Left kidney (tissue), 2 donors: ENCODE results near the gene COX4I1. TPM values are rescaled to one million over a fixed set of nuclear protein-coding genes. Genes with fewer than 3 reads are reported as not detected.

ENCODE experiments used
- DNase-seq: peaks from one replicate; pipeline ENCODE4 v3.0.0-alpha.2; 2013
- polyA plus RNA-seq: library from polyadenylated mRNA; unstranded; fragments of 120-200 nt; gene quantifications from one replicate; pipeline ENCODE4 v1.2.1, GENCODE V29; 2013; ENCODE audit not compliant: insufficient read length

Gene COX4I1
- polyA plus RNA-seq, 1 donor: 303 TPM

DNA sequence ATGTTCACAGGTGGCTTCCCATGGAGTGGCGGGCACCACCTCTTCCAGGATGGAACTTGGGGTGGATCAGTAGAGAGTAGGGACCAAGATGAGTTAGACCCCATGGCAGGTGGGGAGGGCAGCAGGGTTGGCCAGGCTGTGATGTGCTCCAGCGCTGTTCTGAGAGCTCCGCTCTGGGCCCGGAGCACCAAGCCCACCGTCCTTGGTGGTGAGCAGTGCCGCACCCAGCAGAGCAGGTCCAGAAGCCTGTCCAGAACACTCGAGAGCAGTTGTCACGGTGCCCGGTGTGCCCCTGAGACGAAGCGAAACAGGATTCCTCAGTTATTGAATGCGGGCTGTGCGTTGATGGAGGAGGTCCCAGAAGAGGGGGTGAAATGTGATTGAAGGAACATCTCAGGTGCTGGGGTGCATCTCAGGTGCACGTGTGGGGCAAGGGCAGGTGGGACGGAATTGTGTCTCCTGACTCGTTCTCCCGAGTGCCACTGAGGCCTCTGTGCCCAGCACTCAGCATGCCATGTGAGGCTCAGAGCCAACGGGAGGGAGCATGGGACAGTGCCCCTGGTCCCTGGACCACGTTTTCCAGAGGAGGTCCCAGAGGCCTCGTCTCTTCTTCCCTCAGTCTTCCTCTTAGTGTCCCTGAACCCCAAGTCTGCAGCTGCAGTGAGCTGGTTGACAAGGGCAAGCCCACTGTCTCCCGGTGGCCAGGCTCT lies 39.5 kb downstream of the COX4I1 start:
- no peak for DNase-seq

DNA sequence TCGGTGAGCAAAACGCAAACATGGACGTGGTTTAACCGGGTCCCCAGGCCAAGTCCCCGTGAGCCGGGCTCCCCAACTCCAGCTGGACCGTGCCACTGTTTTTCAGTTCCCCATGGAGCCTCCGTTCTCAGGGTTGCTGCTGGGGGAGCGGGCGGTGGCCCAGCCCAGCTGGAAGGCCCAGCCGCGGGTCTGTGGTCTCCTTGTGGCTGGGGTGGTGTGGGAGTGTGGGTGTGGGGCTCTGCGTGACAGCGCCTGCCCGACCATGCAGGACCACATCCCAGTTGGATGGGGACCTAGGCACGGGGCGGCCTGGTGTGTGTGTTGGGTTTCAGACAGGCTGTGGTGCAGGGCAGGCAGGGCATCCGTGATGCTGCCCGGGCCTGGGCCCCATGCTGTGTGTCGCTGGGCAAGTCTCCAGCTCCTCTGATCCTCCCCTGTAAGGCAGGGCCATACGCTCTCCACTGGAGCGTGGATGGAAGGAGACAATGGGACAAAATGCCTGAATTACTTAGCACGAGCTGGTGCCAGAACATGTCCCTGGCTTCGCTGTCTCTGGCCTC lies 40.3 kb downstream of the COX4I1 start:
- DNase-seq: no peak

DNA sequence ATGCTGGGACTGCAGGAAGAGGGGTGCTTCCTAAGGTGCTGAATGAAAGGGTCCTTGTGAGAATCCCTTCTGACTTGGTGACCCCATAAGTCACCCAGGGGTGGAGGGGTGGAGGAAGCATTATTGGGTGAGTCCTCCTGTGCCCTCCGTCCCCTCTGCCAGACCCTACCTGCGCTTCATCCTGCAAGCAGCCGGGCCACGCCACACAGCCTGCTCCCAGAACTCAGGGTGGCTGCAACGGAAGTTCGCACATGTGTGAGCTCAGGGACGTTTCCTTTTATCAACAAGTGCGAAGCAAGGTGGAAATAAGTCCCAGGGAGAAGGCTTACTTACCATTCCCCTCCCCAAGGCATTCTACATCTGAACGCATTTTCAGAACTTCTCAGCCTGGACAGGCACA lies 40.9 kb downstream of the COX4I1 start:
- DNase-seq: no peak

DNA sequence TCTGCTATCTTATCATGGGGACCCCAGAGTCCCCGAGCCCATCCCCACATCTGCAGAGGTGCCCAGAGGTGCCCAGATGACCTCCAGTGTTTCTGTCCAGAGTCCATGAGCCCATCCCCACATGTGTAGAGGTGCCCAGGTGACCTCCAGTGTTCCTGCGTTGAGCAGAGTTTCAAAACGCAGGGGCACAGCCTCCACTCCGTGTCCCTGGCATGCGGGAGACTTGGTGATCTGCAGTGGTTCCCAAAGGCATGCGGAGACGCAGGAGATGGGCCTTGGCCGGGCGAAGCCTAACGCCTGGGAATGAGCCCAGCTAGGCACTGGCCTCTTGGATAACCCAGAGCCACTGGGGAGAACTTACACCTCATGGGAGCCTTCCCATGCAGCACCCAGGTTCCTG lies 41.3 kb downstream of the COX4I1 start:
- no peak for DNase-seq

DNA sequence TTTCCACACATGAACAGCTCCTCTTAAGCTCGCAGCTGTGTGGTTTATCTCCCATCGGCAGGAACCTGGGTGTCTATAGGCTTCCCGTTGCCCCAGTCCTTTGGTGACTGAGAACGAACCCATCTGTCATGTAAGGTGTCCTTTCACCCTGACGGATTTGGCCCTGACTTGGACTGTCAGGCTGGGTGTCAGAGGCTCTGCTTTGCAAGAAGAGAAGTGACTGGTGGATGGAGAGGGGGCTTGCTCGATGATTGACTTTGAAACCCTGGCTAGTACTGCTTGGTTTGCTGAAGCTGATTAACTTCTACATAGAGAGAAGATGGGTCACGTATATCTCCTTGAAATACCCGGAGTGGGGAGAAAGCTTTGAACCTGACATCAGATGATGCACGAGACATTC lies 42.9 kb downstream of the COX4I1 start:
- no peak for DNase-seq

DNA sequence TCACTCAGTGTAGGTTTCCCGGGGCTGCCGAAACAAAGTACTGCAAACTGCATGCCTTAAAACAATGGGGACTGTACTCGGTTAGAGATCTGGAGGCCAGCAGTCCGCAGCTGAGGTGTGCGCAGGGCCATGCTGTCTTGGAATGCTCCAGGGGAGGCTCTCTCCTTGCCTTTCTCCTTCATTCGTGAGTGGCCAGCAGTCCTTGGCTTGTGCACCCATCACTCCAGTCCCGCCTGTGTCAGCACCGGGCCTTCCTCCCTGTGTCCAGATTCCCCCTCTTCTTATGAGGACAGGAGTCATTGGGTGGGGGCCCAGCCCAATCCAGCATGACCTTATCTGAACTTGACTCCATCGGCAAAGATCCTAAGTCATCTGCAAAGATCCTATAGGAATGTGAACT lies 43.4 kb downstream of the COX4I1 start:
- no peak for DNase-seq

DNA sequence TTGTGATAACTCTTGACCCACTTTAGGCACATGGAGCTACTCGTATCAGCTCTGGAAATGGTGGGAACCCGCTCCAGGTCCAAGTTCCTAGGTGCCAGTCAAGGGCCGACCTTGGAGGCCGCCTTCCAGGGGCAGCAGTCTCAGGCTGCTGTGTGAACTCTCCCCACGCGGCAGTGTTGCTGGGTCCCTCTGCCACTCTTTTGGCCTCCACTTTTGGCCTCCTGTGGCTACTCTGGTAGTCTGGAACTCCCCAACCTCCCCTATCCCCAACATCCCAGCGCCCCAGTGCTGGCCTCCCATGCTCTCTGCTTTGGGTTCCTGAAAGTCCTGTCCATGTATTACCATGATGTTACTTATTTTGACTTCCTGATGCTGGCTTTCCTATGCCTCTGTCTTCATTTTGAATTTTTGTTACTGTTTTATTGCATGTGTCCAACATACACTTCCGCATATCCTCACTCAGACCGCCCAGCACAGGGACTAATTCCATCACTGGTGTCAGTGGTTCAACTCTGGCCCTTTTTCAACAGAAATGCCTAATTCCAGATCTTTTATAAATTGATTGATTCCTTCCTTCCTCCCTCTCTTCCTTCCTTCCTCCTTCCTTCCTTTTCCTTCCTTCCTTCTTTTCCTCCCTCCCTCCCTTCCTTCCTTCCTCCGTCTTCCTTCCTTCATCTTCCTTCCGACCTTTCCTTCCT lies 44.1 kb downstream of the COX4I1 start:
- DNase-seq: no peak

DNA sequence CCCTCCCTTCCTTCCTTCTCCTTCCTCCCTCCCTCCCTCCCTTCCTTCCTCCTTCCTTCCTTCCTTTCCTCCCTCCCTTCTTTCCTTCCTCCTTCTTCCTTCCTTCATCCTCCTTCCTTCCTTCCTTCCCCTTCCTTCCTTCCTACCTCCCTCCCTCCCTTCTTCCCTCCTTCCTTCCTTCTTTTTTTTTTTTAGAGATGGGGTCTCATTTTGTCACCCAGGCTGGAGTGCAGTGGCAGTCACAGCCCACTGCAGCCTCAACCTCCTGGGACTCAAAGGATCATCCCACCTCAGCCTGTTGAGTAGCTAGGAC lies 44.6 kb downstream of the COX4I1 start:
- DNase-seq: no peak

DNA sequence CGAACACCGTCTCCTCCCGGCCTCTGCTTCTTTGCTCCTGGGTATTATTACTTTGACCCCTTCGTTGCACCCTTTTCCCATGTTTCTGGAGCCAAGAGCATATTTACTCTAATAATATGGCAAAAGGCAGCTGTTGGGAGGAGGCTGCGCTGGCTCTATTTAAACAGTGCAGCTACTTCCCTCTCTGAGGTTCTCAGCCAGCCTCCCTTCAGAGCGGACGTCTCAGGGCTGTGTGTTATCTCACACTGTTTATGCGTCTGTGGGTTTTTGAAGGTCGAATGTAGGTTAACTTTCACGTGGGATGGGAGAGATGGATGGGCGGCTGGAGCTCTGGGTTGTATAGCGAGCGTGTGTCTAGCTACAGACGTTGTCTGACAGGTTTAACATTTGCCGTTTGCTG lies 45.3 kb downstream of the COX4I1 start:
- no peak for DNase-seq

DNA sequence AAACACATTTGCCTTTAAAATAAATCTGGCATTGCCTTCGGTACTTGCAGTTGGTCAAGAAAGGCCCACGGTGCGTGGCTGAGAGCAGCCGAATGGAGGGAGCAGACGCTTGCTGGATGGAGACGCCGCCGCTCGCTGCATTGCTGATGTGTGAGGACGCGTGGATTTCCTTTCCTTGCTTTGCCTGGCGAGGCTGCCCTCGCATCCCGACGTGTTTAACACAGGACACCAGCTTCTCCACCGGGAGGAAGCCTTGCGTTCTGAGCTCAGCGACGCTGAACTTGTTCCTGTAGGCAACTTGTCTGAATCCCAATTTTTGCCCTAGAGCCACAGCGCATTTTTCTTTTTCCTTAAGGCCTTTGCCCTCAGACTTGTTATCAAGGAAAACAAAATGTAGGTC lies 45.8 kb downstream of the COX4I1 start:
- DNase-seq: no peak

DNA sequence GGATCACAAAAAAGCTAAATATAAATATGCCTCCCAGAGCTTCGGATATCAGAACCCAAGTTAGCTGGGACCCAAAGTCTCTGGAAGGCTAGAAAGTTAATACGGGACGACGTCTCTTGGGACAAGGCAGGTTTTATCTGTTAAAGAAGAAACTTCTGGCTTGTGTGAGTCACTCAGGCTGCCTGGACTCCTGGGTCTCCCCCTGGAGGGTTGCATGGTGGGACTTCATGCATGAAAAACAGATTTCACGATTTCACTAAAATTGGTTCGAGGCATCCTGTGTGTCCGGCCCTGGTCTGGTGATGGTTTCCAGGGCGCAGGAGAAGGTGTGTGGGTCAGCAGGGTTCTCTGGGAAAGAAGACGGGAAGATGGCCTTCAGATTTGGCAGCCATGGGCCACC lies 47.0 kb downstream of the COX4I1 start:
- no peak for DNase-seq

DNA sequence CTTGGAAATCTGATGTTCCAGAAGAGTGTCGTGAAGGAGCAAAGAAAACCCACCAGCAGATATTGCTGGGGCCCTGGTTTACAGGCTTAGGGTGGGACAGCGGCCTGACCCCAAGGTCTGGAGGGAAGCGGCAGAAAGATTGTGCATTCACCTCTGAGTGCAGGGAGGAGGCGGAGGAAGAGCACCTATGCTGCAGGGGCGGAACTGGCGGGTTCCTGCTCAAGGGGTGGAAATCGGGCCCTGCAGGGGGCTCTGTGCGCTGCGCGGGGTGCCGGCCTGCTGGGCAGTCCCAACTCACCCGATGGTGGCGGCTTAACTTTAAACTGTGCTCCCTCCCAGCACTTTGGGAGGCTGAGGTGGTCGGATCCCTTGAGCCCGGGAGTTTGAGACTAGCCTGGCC lies 47.5 kb downstream of the COX4I1 start:
- DNase-seq: no peak

DNA sequence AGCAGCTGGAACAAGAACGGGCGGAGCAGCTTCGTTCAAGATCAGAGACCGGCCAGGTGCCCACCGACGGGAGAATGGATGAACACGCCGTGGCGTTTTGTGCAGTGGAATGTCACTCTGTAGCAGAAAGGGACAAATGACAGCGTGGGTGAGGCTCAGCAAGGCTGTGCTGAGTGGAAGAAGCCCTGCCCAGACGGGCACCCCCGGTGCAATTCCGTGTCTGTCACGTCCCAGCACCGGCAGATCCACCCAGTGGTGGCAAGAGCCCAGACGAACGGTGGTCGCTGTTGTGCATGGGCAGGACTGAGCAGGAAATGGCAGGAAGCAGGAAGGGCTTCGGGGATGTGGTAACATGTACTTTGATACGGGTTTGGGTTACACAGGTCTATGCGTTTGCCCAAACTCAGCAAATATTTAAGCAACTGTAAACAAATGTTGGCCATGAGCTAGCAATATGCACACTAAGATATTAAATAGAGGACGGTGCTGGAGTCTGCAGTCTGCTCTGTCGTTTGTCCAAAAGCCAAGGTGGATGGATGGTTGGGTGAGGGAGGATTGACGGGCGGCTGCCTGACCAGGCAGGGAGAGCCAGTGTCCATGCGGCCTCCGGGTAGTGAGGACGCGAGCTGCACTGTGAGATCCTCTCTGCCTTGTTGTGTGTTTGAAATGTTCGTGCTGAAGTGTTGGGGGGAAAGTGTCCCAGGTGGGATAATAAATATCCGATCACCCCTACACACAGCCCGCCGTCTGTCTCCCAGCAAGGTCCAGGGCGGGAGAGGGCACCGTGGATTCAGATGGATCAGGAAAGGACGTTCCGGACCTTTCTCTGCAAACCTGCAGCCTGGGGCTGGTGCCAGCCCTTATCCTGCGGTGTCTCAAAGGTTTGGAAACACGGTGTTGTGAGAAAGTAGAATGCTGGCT lies 48.4 kb downstream of the COX4I1 start:
- no peak for DNase-seq

DNA sequence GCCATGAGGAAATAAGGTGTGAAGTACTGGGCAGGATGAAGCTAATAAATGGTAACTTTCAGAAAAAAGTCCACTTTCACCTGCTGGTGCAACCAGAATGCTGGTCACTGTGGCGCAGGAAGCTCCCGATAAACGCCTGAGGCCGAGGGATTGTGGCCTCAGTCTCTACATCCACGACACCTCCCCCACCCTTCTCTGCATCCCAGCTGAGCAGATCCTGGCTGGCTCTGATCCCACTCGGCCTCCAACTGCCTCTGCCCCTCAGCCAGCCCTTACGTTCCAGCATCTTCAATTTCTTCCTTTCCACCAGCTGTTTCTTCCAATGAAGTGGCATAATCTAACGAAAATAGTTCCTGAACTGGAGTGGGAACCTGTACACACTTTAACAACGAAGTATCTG lies 49.5 kb downstream of the COX4I1 start:
- DNase-seq: no peak

DNA sequence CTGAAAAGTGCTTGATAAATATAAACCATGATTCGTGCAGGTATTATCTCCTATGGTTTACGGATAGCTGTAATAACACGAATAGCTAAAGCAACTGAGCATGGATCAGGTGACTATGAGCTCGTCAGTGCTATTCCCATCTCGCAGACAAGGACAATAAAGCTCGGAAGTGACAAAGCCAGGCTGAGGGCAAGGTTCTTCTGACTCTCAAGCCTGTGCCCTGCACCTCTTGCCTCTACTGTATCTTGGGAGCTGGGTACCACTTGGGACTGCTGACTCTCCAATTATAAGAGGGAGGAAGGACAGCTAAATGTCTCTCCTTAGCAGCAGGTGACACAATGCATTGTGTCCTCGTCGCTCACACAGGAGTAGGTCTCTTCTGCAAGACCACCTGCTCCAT lies 49.9 kb downstream of the COX4I1 start:
- DNase-seq: no peak

DNA sequence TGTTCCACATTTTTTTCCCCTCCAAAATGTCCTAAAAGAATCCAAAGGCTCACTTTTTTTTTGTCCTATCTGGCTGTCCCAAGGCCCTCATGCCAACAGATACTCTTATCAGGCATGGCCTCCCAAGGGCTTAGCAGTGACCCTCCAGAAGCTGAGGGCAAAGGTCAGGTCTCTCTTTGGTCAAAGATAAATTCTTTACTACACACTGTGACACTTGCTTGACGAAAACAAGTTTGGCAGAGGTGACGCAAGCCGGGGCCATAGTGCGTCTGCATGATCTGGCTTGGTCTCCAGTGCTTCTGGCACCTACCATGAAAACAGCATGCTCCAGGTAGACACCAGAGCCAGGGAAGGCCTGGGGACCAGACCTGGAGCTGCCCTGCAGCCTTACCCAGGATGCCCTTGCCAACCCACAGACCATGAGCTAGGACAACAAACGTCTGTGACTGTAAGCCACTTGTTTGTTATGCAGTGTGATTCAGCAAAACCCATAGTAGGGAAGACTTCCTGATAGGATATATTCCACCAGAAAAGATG lies 50.9 kb downstream of the COX4I1 start:
- no peak for DNase-seq

DNA sequence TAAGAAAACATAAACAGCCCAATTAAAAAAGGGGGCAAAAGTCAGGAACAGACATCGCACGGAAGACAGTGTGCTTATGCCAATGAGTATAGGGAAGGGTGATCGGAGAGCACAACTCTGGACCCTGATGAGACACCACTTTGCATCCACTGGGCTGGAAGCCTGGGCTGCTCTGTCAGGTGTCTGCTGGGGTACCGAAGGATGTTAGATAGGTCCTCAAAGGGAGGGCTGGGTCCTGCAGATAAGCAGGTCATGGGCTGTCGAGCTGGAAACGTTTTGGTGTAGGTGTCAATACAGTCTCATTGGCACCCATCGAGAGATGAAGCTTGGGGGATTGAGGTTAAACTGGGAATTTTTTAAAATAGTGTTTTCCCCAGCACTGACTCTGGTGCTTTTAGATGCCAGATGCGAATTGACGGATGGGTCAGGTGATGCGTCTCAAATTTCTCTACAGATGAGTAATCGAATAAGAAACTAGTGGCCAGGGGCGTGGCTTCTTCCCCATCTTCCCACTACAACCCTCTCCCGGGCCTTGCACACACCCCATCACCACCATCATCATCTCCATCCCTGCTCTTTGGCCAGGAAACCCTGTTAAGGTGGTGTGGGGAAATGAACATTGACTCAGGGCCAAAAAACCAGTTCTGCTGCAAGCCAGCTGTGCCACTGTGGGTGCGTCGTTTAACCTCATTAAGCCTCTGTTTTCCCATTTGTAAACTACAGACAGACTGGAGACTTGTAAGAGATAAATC lies 51.7 kb downstream of the COX4I1 start:
- DNase-seq: no peak

DNA sequence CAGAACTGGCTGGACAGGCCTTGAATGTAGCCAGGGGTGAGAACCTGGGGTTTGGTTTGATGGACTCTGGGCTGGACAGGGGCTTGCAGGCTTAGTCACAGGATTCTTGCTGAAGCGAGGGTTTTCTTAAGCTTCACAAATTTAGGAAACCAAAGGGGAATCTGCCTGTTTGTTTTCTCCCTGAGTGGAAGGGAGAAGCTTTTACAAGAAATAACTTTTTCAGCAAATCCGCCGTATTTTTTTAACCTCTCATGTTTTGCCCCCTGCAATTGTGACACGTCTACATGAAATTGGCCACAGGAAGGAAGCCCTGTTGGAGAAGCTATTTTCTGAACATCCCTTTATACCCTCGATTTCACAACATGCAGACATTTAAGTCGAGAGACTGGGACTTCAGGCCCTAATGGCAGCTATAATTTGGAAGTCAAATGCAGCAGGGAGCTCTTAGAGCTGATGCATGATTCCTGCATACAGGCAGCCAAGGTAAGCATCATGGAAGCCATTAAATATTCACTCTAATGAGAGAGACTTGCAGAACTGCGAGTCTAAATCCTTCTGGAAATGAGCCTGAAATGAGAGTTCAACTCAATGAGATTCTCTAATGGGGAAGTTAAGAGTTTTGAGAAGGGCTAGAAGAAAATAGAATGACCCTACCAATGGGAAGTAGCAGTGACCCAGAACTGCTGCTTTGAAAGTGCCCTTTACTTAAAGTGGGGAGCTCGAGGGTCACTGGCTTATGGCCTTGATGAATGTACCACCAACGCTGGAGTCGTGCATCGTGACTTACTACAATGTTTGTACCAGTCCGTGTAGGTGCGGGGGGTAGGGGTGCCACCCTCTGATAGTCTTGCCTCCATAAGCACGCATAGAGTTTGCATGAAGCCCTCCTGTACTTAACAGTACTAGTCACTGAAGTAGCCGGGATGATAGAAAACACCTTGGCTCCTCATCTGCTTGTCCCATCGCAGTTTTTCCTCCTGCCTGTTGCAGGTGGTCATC lies 54.4 kb downstream of the COX4I1 start:
- no peak for DNase-seq

DNA sequence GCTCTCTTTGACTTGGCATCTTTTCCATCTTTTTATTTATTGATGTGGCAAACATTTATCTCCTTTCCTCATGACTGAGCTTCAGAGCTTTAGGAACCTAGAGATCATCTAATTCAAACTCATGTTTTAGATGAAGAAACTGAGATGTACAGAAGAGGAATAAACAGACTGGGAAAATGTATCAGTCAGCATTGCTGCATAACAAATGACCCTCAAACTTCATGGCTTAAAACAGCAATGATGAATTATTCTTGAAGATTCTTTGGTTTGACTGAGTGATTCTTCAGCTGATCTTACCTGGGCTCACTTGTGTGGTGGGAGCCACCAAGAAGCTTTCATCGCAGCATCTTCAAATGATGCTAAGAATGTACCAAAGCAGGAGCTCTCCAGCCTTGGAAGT lies 55.4 kb downstream of the COX4I1 start:
- no peak for DNase-seq

DNA sequence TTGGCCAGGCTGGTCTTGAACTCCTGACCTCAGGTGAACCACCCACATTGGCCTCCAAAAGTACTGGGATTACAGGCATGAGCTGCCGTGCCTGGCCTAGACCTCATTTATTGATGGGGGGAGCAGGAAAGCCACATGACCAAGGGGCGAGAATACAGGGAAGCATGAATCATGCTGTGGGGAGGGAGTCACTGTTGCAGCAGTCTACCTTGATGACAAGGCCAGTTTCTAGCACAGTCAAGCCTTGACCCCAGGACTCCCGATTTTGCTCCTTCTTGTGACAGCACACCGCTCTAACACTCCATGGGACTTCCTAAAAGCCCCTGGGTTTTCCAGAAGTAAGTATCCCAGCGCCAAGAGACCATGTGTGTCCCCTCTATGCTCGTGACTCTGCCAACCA lies 56.6 kb downstream of the COX4I1 start:
- no peak for DNase-seq

DNA sequence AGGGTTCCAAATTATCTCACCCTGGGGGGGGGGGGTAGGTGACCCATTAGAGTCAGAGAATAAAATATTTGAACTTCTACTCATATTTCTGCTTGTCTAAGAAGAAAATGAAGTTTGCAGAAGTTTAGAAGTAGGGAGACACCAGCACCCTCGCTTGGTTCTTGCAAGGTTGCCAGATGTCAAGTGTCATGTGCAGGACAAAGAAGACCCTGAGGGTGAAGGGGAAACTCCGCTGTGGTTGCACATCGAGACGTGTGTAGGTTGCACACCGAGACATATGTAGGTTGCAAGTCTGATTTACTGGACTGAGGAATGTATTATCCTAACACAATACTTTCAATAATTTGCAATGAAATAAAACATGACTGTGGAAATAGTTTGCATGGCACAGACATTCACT lies 57.1 kb downstream of the COX4I1 start:
- no peak for DNase-seq
